HCEC 1CT (cell line): Measurements from ENCODE around the gene GPAM.
"Not testable (repeated sequence)": the region's sequence is repeated elsewhere in the genome, so short reads cannot be mapped to it uniquely, and the experiment has no call there.

ENCODE experiments used
- DNase-seq: peaks from one replicate; pipeline ENCODE4 v3.0.0-alpha.2; 2017

GPAM gene

GRCh38 chr10:112183329-112184051 lies at the start of gene GPAM:
TSS of gene GPAM (minus strand) at chr10:112183765. CDS start at chr10:112181784, 1,981 bp downstream.
- peak; percentile 85 for DNase-seq

- no peak for DNase-seq
These were observed 49.1 kb upstream of the GPAM start for GRCh38 chr10:112232670-112233069.

GRCh38 chr10:112231602-112232400 lies 48.2 kb upstream of the GPAM start:
- no peak for DNase-seq

GRCh38 chr10:112230325-112230988 lies 46.9 kb upstream of the GPAM start:
- DNase-seq: peak; percentile 72

- DNase-seq: peak; percentile 57
These were observed 46.3 kb upstream of the GPAM start for GRCh38 chr10:112229901-112230300.

GRCh38 chr10:112229096-112229495 lies 45.5 kb upstream of the GPAM start:
- DNase-seq: peak; percentile 79

- DNase-seq: not testable (repeated sequence)
These were observed 45.0 kb upstream of the GPAM start for GRCh38 chr10:112228366-112229088.

GRCh38 chr10:112227331-112227987 lies 43.9 kb upstream of the GPAM start:
- DNase-seq: peak; percentile 79

GRCh38 chr10:112226439-112227248 lies 43.1 kb upstream of the GPAM start:
- no peak for DNase-seq

GRCh38 chr10:112225771-112226438 lies 42.3 kb upstream of the GPAM start:
- DNase-seq: no peak

- DNase-seq: no peak
These were observed 41.5 kb upstream of the GPAM start for GRCh38 chr10:112224933-112225529.

GRCh38 chr10:112223725-112224124 lies 40.2 kb upstream of the GPAM start:
- peak; percentile 59 for DNase-seq

GRCh38 chr10:112222799-112223198 lies 39.2 kb upstream of the GPAM start:
- DNase-seq: no peak

GRCh38 chr10:112221545-112221944 lies 38.0 kb upstream of the GPAM start:
- DNase-seq: peak; percentile 83

GRCh38 chr10:112218960-112219359 lies 35.4 kb upstream of the GPAM start:
- no peak for DNase-seq

GRCh38 chr10:112218036-112218390 lies 34.4 kb upstream of the GPAM start:
- no peak for DNase-seq

- DNase-seq: no peak
These were observed 33.9 kb upstream of the GPAM start for GRCh38 chr10:112217386-112218035.

- no peak for DNase-seq
These were observed 33.4 kb upstream of the GPAM start for GRCh38 chr10:112216966-112217365.

GRCh38 chr10:112216151-112216550 lies 32.6 kb upstream of the GPAM start:
- DNase-seq: no peak

GRCh38 chr10:112215342-112215774 lies 31.8 kb upstream of the GPAM start:
- no peak for DNase-seq
